ENCODE measurements around the gene TBL1XR1. TPM values are rescaled to one million over a fixed set of nuclear protein-coding genes. Genes with fewer than 3 reads are reported as not detected.

TBL1XR1 gene
- total and polyA plus RNA-seq, 2 experiments from 2014 or later = 30.2 to 165 TPM

DNA sequence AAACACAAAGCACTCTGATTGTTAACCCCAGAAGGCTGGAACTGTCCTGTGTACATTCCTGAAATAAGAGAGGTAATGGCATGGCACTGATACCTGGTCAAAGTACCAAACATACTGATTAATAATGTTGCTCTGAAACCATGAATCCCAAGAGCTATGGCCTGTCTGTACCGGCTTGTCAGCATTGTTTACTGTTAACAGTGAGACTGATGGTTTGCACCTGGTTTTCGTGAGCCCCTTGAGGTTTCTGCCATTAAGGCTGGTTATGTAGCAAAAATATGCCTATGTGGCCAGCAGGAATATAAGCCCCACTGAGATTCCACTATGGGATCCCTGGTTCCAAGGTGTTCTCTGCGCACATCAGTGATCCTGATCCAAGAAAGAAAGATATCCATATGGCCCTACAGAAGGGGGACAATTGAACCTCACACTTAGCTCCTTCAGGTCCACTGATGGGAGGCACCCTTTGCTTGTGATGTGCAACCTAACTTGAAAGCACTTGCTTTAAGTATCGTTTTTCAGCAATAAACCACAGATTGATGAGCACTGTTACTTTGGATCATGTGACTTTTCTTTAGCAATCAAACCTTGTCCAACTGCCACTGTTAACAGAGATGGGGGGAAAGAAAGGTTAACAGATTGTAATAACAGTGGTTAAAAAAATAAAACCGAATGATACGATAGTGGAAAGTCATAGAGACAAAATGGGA, 65.2 kb downstream of the TBL1XR1 start:
- no peak overlapping the region for H3K4me2 ChIP-seq
- TF ChIP-seq, protein P1, sequence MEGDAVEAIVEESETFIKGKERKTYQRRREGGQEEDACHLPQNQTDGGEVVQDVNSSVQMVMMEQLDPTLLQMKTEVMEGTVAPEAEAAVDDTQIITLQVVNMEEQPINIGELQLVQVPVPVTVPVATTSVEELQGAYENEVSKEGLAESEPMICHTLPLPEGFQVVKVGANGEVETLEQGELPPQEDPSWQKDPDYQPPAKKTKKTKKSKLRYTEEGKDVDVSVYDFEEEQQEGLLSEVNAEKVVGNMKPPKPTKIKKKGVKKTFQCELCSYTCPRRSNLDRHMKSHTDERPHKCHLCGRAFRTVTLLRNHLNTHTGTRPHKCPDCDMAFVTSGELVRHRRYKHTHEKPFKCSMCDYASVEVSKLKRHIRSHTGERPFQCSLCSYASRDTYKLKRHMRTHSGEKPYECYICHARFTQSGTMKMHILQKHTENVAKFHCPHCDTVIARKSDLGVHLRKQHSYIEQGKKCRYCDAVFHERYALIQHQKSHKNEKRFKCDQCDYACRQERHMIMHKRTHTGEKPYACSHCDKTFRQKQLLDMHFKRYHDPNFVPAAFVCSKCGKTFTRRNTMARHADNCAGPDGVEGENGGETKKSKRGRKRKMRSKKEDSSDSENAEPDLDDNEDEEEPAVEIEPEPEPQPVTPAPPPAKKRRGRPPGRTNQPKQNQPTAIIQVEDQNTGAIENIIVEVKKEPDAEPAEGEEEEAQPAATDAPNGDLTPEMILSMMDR (IDR thresholded peaks at IDR 0.05; ENCODE audit: poor library complexity) = no peak
- no peak for TF ChIP-seq EZH2 (IDR thresholded peaks at IDR 0.05; ENCODE audit: borderline replicate concordance)
- no peak for TF ChIP-seq EZH2phosphoT487 (IDR thresholded peaks at IDR 0.05; ENCODE audit: low read depth, severe bottlenecking, unreplicated experiment)
- no peaks in the 10 kb centered on the region for H3K9me2 ChIP-seq (replicated peaks; ENCODE audit: insufficient read depth)
- WGBS (ENCODE audit: low lambda C conversion rate, missing lambda C conversion rate) = 65% methylated on average over 6 of the region's 6 CpGs
- no peak overlapping the region for H2AFZ ChIP-seq
- H4K20me1 ChIP-seq (ENCODE audit: insufficient read depth, poor library complexity, severe bottlenecking) = peaks cover 77% of the 10 kb centered on the region
- no peak overlapping the region for H3K4me3 ChIP-seq
- peaks cover 4% of the 10 kb centered on the region for H3K4me1 ChIP-seq (ENCODE audit: insufficient read depth)
- no peak for DNase-seq (ENCODE audit: low spot score)
- H3K36me3 ChIP-seq (replicated peaks; ENCODE audit: insufficient read depth, low read depth) = no peaks in the 10 kb centered on the region
- H3K27ac ChIP-seq = peak overlapping the region; percentile 32
- H3K79me2 ChIP-seq = peaks cover 99% of the 10 kb centered on the region
- no peaks in the 10 kb centered on the region for H3K27me3 ChIP-seq
- no peaks in the 10 kb centered on the region for H3K9me3 ChIP-seq (ENCODE audit: low read depth)

DNA sequence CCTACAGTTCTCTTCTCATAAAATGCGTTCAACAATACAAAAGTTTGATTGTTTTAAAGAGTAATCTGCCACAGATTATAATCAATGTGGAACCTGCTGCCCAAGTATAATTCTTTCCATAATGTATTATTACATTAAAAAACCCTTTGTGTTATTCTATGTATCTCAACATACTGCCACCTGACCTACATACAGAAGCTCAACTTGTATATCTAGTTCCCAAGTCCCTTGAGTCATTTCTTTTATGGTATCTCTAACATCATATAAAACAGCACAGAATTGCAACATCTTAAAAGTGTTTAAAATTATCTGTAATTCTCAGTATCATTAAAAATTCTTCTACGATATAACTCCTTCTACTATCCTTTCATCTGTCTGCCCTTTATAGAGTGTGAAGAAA, 70.3 kb downstream of the TBL1XR1 start:
- peaks cover 95% of the 10 kb centered on the region for H4K20me1 ChIP-seq (ENCODE audit: insufficient read depth, poor library complexity, severe bottlenecking)
- TF ChIP-seq EZH2 (IDR thresholded peaks at IDR 0.05; ENCODE audit: borderline replicate concordance) (no peak), EZH2phosphoT487 (IDR thresholded peaks at IDR 0.05; ENCODE audit: low read depth, severe bottlenecking, unreplicated experiment) (no peak)
- TF ChIP-seq, protein P1 (IDR thresholded peaks at IDR 0.05; ENCODE audit: poor library complexity) = no peak

DNA sequence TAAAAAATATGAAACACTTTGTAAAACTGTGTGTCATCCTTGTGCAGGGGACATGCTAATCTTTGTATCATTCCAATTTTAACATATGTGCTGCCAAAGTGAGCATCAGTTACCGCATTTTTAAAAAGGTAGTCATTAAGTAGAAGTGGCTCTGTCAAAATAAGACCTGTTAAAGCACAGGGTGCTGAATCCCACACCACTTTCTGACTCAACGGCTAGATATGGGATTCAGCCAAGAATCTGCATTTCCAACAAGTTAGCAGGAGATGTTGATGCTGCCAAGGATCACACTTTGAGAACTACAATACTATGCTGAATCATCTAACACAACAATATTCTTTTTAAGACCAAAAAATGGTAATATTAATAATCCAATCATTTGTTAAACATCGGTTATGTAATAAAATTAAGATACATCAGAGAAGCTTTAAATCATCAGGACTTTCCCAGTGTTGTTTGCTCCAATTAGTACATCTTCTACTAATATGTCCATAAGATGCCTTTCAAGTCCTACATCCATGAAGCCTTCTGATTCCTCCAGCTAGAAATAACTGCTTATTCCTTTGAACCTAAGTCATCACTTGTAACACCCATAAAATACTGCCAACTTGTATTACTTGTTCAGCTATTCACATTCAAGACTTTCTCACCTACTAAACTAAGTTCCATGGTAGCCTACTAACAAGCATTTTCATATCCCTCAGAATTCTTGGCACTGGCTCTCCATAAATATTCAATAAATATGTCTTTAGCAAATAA, 71.1 kb downstream of the TBL1XR1 start:
- H3K36me3 ChIP-seq (replicated peaks; ENCODE audit: insufficient read depth, low read depth) = no peaks in the 10 kb centered on the region
- no peak overlapping the region for H3K27ac ChIP-seq
- H3K9me2 ChIP-seq (replicated peaks; ENCODE audit: insufficient read depth) = no peaks in the 10 kb centered on the region
- H3K4me1 ChIP-seq (ENCODE audit: insufficient read depth) = no peaks in the 10 kb centered on the region
- peaks cover 97% of the 10 kb centered on the region for H4K20me1 ChIP-seq (ENCODE audit: insufficient read depth, poor library complexity, severe bottlenecking)
- H3K4me3 ChIP-seq = no peak overlapping the region
- H3K79me2 ChIP-seq = peaks cover 100% of the 10 kb centered on the region
- no peak overlapping the region for H2AFZ ChIP-seq
- 81% methylated on average over 3 of the region's 3 CpGs for WGBS (ENCODE audit: low lambda C conversion rate, missing lambda C conversion rate)
- H3K9me3 ChIP-seq (ENCODE audit: low read depth) = no peaks in the 10 kb centered on the region
- no peaks in the 10 kb centered on the region for H3K27me3 ChIP-seq
- TF ChIP-seq, protein P1 (IDR thresholded peaks at IDR 0.05; ENCODE audit: poor library complexity) = no peak
- TF ChIP-seq EZH2phosphoT487 (IDR thresholded peaks at IDR 0.05; ENCODE audit: low read depth, severe bottlenecking, unreplicated experiment) = no peak
- TF ChIP-seq EZH2 (IDR thresholded peaks at IDR 0.05; ENCODE audit: borderline replicate concordance) = no peak
- DNase-seq (ENCODE audit: low spot score) = no peak
- no peak overlapping the region for H3K4me2 ChIP-seq

More for the DNA sequence above, 70.3 kb downstream of the TBL1XR1 start:
- Histone ChIP-seq H2AFZ (no peak overlapping the region), H3K27ac (no peak overlapping the region), H3K4me2 (no peak overlapping the region), H3K9me2 (replicated peaks; ENCODE audit: insufficient read depth) (no peaks in the 10 kb centered on the region), H3K4me1 (ENCODE audit: insufficient read depth) (peaks cover under 1% of the 10 kb centered on the region), H3K36me3 (replicated peaks; ENCODE audit: insufficient read depth, low read depth) (no peaks in the 10 kb centered on the region), H3K27me3 (no peaks in the 10 kb centered on the region), H3K9me3 (ENCODE audit: low read depth) (no peaks in the 10 kb centered on the region), H3K4me3 (no peak overlapping the region), H3K79me2 (peaks cover 100% of the 10 kb centered on the region)
- no peak for DNase-seq (ENCODE audit: low spot score)
- WGBS (ENCODE audit: low lambda C conversion rate, missing lambda C conversion rate) = 73% methylated on average over 2 of the region's 2 CpGs
